K562 (cell line): ENCODE data around the gene RSU1. TPM values are rescaled to one million over a fixed set of nuclear protein-coding genes. Genes with fewer than 3 reads are reported as not detected.

Experiments
- ATAC-seq: fragments of 200-7000 bp; cut with Tn5 transposase; 3 replicates; pipeline ENCODE4 v1.9.1; 2020; ENCODE audit warnings: moderate library complexity
- BruUV-seq: library from RNA; stranded (reverse); fragments of 400-500 nt; replicated peaks from 2 replicates; lab custom pipeline; 2021; lab: Mats Ljungman, UMichigan
- CTCF ChIA-PET: fragments of 300-600 bp; formaldehyde crosslinking; extraction: SDS; loops from one replicate; lab custom pipeline; 2021; ENCODE audit warnings: low intra/inter-chr PET ratio; lab: Yijun Ruan, JAX
- POLR2A ChIA-PET: fragments of 300-600, 350-650 bp; sonication (Branson Sonifier 250); formaldehyde crosslinking; extraction: SDS; loops from one replicate; lab custom pipeline; 2021; ENCODE audit warnings: antibody characterized with exemption, inconsistent platforms; lab: Yijun Ruan, JAX
- DNase-seq, 4 experiments: peaks; one replicate each; pipeline versions ENCODE4 v3.0.0 to v3.0.0-alpha.2; 2011 to 2018; ENCODE audit warnings: low spot score in 3 of 4, mixed read lengths in 3 of 4; ENCODE audit errors: extremely low read depth in 1 of 4
- FAIRE-seq: peaks from 2 replicates; lab custom pipeline; 2011; peaks lifted over from hg19 to GRCh38; lab: Jason Lieb, UNC
- H2AFZ ChIP-seq: 2 replicates; pipeline ENCODE4 v1.6.0; 2011; ENCODE audit warnings: low read depth, low read length, control low read depth, inconsistent platforms
- H3K27ac ChIP-seq: fragments of 200-600 bp; 3 replicates; pipeline ENCODE4 v1.8.0; 2011; ENCODE audit warnings: low read depth, mild to moderate bottlenecking, control low read depth, inconsistent platforms, low read length, moderate library complexity, mixed read lengths; ENCODE audit errors: extremely low read depth
- H3K27me3 ChIP-seq, 2 experiments: fragments of 300-600 bp in 1 of 2; 2 replicates in 1 of 2; 3 replicates in 1 of 2; pipeline versions ENCODE4 v1.6.0 to v1.8.0; 2011; ENCODE audit warnings: inconsistent platforms in 2 of 2, low read length in 2 of 2, mild to moderate bottlenecking in 1 of 2, mixed read lengths in 1 of 2, moderate library complexity in 1 of 2; ENCODE audit not compliant: control insufficient read depth in 2 of 2, insufficient read depth in 2 of 2
- H3K36me3 ChIP-seq: fragments of 300-600 bp; 3 replicates; pipeline ENCODE4 v1.8.0; 2011; ENCODE audit warnings: mild to moderate bottlenecking, low read length, inconsistent platforms; ENCODE audit not compliant: control insufficient read depth, insufficient read depth
- H3K4me1 ChIP-seq, 2 experiments: fragments of 200-600 bp in 1 of 2; replicated peaks in 1 of 2; 2 replicates in 1 of 2; 3 replicates in 1 of 2; pipeline versions ENCODE4 v1.5.1 to v1.8.0; 2011; ENCODE audit warnings: inconsistent platforms in 2 of 2, low read length in 2 of 2, mild to moderate bottlenecking in 1 of 2, mixed read lengths in 1 of 2, moderate library complexity in 1 of 2; ENCODE audit not compliant: control insufficient read depth in 2 of 2, insufficient read depth in 2 of 2
- H3K4me2 ChIP-seq: 2 replicates; pipeline ENCODE4 v1.6.1; 2011; ENCODE audit warnings: low read length, control low read depth, inconsistent platforms, mixed read lengths; ENCODE audit not compliant: insufficient read depth
- H3K4me3 ChIP-seq: fragments of 200-600 bp; sonication (generic), shearing (Covaris generic); 2 replicates; pipeline ENCODE4 v1.5.1; 2016; ENCODE audit warnings: control low read depth, inconsistent platforms
- H3K79me2 ChIP-seq: fragments of 200-600 bp; 3 replicates; pipeline ENCODE4 v1.8.0; 2011; ENCODE audit warnings: low read length, inconsistent platforms; ENCODE audit not compliant: control insufficient read depth, insufficient read depth
- H3K9ac ChIP-seq, 2 experiments: 2 replicates each; pipeline versions ENCODE4 v1.6.0 to v1.6.1; 2011; ENCODE audit warnings: low read depth in 2 of 2, low read length in 2 of 2, control low read depth in 1 of 2, inconsistent platforms in 1 of 2, mild to moderate bottlenecking in 1 of 2, mixed read lengths in 1 of 2; ENCODE audit not compliant: insufficient read depth in 1 of 2
- H3K9me1 ChIP-seq: one replicate; pipeline ENCODE4 v1.6.0; 2011; ENCODE audit warnings: inconsistent platforms, mild to moderate bottlenecking, low read length, moderate library complexity; ENCODE audit not compliant: control insufficient read depth, insufficient read depth
- H3K9me3 ChIP-seq: replicated peaks from 2 replicates; pipeline ENCODE4 v1.5.1; 2011; ENCODE audit warnings: low read depth, low read length, inconsistent platforms; ENCODE audit not compliant: control insufficient read depth, insufficient read depth
- H4K20me1 ChIP-seq: replicated peaks from 2 replicates; pipeline ENCODE4 v1.6.1; 2011; ENCODE audit warnings: low read length, inconsistent platforms, mixed read lengths; ENCODE audit not compliant: control insufficient read depth, insufficient read depth
- CHAMP1 ChIP-seq: fragments of 450-650 bp; IDR thresholded peaks from 2 replicates; pipeline ENCODE4 v1.6.1; 2016; ENCODE audit warnings: mild to moderate bottlenecking
- CHD1 ChIP-seq: fragments of 200-600 bp; sonication (generic); IDR thresholded peaks from one replicate; pipeline ENCODE4 v1.6.1; 2012; ENCODE audit warnings: mild to moderate bottlenecking, moderate library complexity, low read length, inconsistent platforms
- ZBTB9 ChIP-seq: fragments of 450-650 bp; formaldehyde crosslinking; IDR thresholded peaks from 2 replicates; pipeline ENCODE4 v1.4.0; 2020; ENCODE audit warnings: mild to moderate bottlenecking, moderate library complexity
- ZFPM2 ChIP-seq: fragments of 250-450 bp; sonication (Bioruptor Pico); IDR thresholded peaks from 2 replicates; pipeline ENCODE4 v1.5.1; 2022; ENCODE audit warnings: mild to moderate bottlenecking
- ZNF699 ChIP-seq: fragments of 250-450 bp; sonication (Bioruptor Pico); IDR thresholded peaks from 2 replicates; pipeline ENCODE4 v1.8.0; 2021; ENCODE audit warnings: mild to moderate bottlenecking, moderate library complexity; ENCODE audit not compliant: insufficient replicate concordance
- ZNF707 ChIP-seq: fragments of 250-450 bp; sonication (Bioruptor Pico); conservative IDR thresholded peaks from 2 replicates; pipeline ENCODE4 v1.8.0; 2022; ENCODE audit warnings: inconsistent platforms, mild to moderate bottlenecking, moderate library complexity
- WGBS: fragments of 100-300 bp; shearing (Covaris generic); methylation state at CpG from one replicate; pipeline ENCODE4 v1.1.6; 2016; ENCODE audit warnings: low coverage, mixed read lengths; ENCODE audit not compliant: insufficient coverage; ENCODE audit errors: missing lambda C conversion rate; 5-methylcytosine and 5-hydroxymethylcytosine counted together
- in situ Hi-C: fragments of 300-500 bp; cut with MboI; formaldehyde crosslinking; loops from 4 replicates; pipeline ENCODE4 v1.15.0; 2018; ENCODE audit warnings: inconsistent platforms, mixed read lengths
- intact Hi-C: fragments of 100-400 bp; cut with micrococcal nuclease; formaldehyde crosslinking; loops from 2 replicates; pipeline ENCODE4 v1.14.2; 2022
- polyA plus RNA-seq, 8 experiments: library from polyadenylated mRNA; depleted of rRNA in 4 of 8; stranded (reverse) in 5 of 8; unstranded in 3 of 8; fragments of >200 nt; fragmentation: Nextera tagmentation in 2 of 8; fragmentation: Illumina TruSeq in 1 of 8; extraction: Ambion mirVana in 2 of 8; extraction: Trizol in 1 of 8; gene quantifications; 2 replicates each; pipeline versions ENCODE4 v1.2.1 to v1.2.3, GENCODE V29; 2011 to 2014; ENCODE audit warnings: inconsistent platforms in 1 of 8, missing spikeins in 1 of 8
- total RNA-seq, 7 experiments: library from RNA; depleted of rRNA in 6 of 7; stranded (reverse); fragments of >200 nt in 6 of 7; fragmentation: Illumina TruSeq in 2 of 7; extraction: Trizol in 2 of 7; gene quantifications; 2 replicates each; pipeline versions ENCODE4 v1.2.1 to v1.2.3, GENCODE V29; 2011 to 2021; ENCODE audit warnings: low replicate concordance in 1 of 7

Gene RSU1
- total and polyA plus RNA-seq, 9 of the 15 experiments (the other 6 are each of a cell fraction or from before 2014, with no cell fraction given) = 18.8 to 67.3 (median 31.5) TPM

- ChIA-PET POLR2A (no interaction called here), CTCF (no interaction called here)
- Histone ChIP-seq H3K4me3 (no peak overlapping the region), H3K9me1 (no peaks in the 10 kb centered on the region), H3K79me2 (no peaks in the 10 kb centered on the region), H3K27ac (no peak overlapping the region), H3K4me2 (no peak overlapping the region), H3K27me3 (no peaks in the 10 kb centered on the region), H2AFZ (no peak overlapping the region), H3K4me1 (no peaks in the 10 kb centered on the region; a peak in 1 of 5 replicates), H4K20me1 (no peaks in the 10 kb centered on the region), H3K9ac (no peak overlapping the region), H3K9me3 (no peaks in the 10 kb centered on the region), H3K36me3 (no peaks in the 10 kb centered on the region)
- ATAC-seq (no peak), DNase-seq (no peak), FAIRE-seq (no peak)
- in situ Hi-C loops (no loop called here), intact Hi-C loops (no loop called here)
- TF ChIP-seq ZBTB9 (no peak), ZFPM2 (no peak), CHD1 (no peak), ZNF699 (CRISPR knock-in tag) (no peak), ZNF707 (no peak), CHAMP1 (no peak)
- BruUV-seq = no TSS peak
- 24% methylated on average over 4 of the region's 4 CpGs for WGBS
Measured at GRCh38 chr10:16717622-16718395, 99.4 kb downstream of the RSU1 start.
